ENCODE measurements around the gene MEAK7. TPM values are rescaled to one million over a fixed set of nuclear protein-coding genes. Genes with fewer than 3 reads are reported as not detected.
A peak's percentile ranks its signal among the peaks of the same experiment; 100 is the strongest.

The MEAK7 gene
- total and polyA plus RNA-seq, 3 donors from 2014 or later: 11.2 to 20.0 (median 14.3) TPM

DNA sequence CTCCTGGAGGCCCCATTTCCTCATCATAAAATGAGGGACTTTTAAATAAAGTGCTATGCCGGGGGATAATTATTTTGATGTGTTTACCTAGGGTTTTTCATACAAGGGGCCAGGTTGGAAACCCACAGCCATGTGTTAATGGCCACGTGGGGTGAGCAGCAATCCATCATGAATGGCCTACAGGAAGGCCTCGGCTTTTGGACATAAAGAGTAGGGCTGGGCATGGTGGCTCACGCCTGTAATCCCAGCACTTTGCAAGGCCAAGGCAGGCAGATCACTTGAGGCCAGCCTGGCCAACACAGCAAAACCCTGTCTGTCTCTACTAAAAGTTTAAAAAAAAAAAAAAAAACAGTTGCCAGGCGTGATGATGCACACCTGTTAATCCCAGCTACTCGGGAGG, 40.3 kb downstream of the MEAK7 start:
- H3K4me1 ChIP-seq: no peaks in the 10 kb centered on the region
- intact Hi-C loops (cut with DNase I; ENCODE audit: low total_unique reads): no loop called here
- no peaks in the 10 kb centered on the region for H3K9me3 ChIP-seq
- TF ChIP-seq, protein P1, sequence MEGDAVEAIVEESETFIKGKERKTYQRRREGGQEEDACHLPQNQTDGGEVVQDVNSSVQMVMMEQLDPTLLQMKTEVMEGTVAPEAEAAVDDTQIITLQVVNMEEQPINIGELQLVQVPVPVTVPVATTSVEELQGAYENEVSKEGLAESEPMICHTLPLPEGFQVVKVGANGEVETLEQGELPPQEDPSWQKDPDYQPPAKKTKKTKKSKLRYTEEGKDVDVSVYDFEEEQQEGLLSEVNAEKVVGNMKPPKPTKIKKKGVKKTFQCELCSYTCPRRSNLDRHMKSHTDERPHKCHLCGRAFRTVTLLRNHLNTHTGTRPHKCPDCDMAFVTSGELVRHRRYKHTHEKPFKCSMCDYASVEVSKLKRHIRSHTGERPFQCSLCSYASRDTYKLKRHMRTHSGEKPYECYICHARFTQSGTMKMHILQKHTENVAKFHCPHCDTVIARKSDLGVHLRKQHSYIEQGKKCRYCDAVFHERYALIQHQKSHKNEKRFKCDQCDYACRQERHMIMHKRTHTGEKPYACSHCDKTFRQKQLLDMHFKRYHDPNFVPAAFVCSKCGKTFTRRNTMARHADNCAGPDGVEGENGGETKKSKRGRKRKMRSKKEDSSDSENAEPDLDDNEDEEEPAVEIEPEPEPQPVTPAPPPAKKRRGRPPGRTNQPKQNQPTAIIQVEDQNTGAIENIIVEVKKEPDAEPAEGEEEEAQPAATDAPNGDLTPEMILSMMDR (IDR thresholded peaks at IDR 0.05): no peak
- TF ChIP-seq POLR2A (IDR thresholded peaks at IDR 0.05): no peak
- H3K4me3 ChIP-seq: no peak overlapping the region
- H3K27ac ChIP-seq: no peak overlapping the region
- H3K27me3 ChIP-seq: no peaks in the 10 kb centered on the region
- DNase-seq: peak; percentile 0
- H3K36me3 ChIP-seq (ENCODE audit: low read depth, missing control alignments): no peaks in the 10 kb centered on the region
- 83 to 85% methylated on average over 6 of the region's 6 CpGs for WGBS, 2 donors

DNA sequence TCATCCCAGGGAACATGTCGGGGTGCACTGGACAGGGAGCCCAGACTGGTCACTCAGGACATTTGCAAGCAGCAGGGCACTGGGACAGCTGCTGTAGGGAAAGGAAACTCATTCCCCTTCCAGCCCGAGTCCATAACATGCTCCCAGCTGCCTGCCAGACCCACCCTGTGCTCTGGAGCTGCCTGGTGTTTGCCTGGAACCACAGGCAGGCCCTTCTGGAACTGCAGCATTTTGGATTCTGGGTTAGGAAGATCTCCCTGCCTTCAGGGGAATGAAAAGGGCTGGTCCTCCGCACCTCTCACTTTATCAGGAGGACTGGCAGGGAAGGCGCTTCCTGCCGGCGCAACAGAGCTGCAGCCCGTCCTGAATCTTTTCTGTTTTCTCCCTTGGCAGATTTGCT, 41.2 kb downstream of the MEAK7 start:
- H3K27ac ChIP-seq: no peak overlapping the region
- H3K27me3 ChIP-seq: no peaks in the 10 kb centered on the region
- DNase-seq: peak; percentile 15
- no peaks in the 10 kb centered on the region for H3K36me3 ChIP-seq (ENCODE audit: low read depth, missing control alignments)
- H3K4me1 ChIP-seq: no peaks in the 10 kb centered on the region
- H3K4me3 ChIP-seq: no peak overlapping the region
- TF ChIP-seq POLR2A (IDR thresholded peaks at IDR 0.05): no peak
- TF ChIP-seq, protein P1 (IDR thresholded peaks at IDR 0.05): no peak
- H3K9me3 ChIP-seq: no peaks in the 10 kb centered on the region
- intact Hi-C loops (cut with DNase I; ENCODE audit: low total_unique reads): no loop called here
- 66 to 83% methylated on average over 4 to 7 of the region's 7 CpGs for WGBS, 2 donors

DNA sequence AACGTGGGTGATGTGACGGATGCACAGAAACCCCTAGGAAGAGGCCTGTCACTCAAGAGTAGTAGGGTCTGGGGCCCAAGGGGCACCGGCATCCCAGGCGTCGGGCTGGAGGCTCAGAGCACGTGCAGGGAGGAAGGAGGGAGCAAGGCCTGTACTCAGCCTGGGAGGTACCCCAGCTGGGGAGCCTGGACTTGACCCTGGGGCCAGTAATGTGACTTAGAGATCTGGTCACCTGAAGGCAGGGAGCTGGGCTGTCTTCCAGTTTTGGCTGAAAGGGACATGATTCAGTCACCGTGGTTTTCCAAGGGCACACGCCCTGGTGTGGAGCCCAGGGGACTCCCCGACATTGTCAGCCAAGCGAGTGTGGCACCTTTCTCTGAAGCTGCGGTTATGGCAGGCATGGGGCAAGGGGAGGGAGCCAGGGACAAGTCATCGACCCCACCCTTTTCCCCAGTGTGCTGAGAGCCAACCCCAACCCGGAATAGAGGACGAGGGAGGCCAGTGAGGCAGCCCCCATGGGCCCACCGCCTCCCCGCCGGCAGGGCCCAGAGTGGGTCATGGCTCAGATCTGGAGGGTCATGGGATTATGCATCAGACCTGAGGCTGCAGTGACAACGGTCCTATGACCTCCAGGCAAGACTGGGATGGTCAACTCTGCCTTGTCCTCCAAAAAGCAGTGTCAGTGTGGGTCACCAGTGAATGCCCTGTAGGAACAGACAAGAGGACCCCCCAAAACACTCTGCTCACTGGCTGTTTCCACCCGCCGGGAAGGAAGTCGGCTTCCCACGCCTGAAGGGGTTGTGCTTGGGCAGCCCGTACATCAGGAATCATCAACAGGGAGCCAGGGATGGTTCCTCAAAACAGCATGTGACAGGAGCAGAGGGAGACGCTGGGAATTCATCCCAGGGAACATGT, 41.9 kb downstream of the MEAK7 start:
- TF ChIP-seq, protein P1 (IDR thresholded peaks at IDR 0.05): no peak
- no peak for TF ChIP-seq POLR2A (IDR thresholded peaks at IDR 0.05)
- H3K4me3 ChIP-seq: no peak overlapping the region
- intact Hi-C loops (cut with DNase I; ENCODE audit: low total_unique reads): no loop called here
- no peaks in the 10 kb centered on the region for H3K9me3 ChIP-seq
- H3K27me3 ChIP-seq: no peaks in the 10 kb centered on the region
- no peaks in the 10 kb centered on the region for H3K36me3 ChIP-seq (ENCODE audit: low read depth, missing control alignments)
- H3K27ac ChIP-seq: no peak overlapping the region
- H3K4me1 ChIP-seq: no peaks in the 10 kb centered on the region
- 88 to 96% methylated on average over 4 to 24 of the region's 24 CpGs for WGBS, 2 donors
- no peak for DNase-seq

DNA sequence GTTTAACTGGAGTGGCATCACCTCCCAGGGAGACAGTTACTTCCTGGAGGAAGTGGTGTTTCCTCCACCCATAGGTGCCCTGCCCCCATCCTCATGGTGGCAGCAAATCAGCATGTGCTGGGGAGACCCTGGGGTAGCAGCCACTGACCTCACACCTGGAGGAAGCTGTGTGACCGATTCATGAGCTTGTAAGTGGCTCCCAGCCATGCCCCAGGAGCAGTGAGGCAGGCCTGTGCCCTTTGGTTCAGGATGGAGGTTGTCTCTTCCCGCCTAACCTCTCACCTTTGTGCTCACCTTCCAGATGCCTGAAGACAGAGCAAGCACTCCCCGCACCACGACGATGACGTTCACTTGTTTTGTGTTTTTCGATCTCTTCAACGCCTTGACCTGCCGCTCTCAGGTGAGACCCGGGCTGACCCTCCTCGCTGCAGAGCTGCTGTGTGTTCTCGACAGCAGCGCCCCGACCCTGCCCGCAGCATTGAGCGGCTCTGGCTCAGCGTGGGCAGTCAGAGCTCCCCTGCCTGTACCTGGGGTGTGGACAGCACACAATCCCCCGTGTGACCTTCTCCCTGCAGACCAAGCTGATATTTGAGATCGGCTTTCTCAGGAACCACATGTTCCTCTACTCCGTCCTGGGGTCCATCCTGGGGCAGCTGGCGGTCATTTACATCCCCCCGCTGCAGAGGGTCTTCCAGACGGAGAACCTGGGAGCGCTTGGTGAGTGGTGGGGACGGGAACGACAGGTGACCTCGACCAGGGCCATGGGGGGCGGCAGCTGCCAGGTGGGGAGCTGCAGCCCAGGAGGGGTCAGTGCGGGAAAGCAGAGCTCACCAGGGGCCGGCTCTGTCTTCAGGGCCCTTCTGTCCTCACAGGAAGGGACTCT, 42.8 kb downstream of the MEAK7 start:
- intact Hi-C loops (cut with DNase I; ENCODE audit: low total_unique reads): no loop called here
- Histone ChIP-seq H3K27ac (no peak overlapping the region), H3K36me3 (ENCODE audit: low read depth, missing control alignments) (no peaks in the 10 kb centered on the region), H3K9me3 (no peaks in the 10 kb centered on the region), H3K27me3 (no peaks in the 10 kb centered on the region), H3K4me1 (no peaks in the 10 kb centered on the region), H3K4me3 (no peak overlapping the region)
- 89% methylated on average over 15 to 30 of the region's 30 CpGs for WGBS, 2 donors
- TF ChIP-seq POLR2A (IDR thresholded peaks at IDR 0.05): no peak
- TF ChIP-seq, protein P1 (IDR thresholded peaks at IDR 0.05): no peak
- DNase-seq: peak; percentile 8

Measured in testis (tissue), 3 donors.